Liver (tissue), 9 donors: ENCODE measurements around the gene CARM1. TPM values are rescaled to one million over a fixed set of nuclear protein-coding genes. Genes with fewer than 3 reads are reported as not detected.
A peak's percentile ranks its signal among the peaks of the same experiment; 100 is the strongest.

Source experiments
- DNase-seq: peaks from one replicate; pipeline ENCODE4 v3.0.0-alpha.2; 2017; ENCODE audit warnings: low spot score
- H3K27ac ChIP-seq, 2 donors: one replicate each; pipeline ENCODE4 v1.7.0; 2013; ENCODE audit warnings: inconsistent platforms in 2 of 2, low read length in 2 of 2, control low read depth in 1 of 2, low read depth in 1 of 2, mild to moderate bottlenecking in 1 of 2
- H3K27me3 ChIP-seq, 4 donors: one replicate each; pipeline versions ENCODE4 v1.6.1 to v1.7.0; 2013; ENCODE audit warnings: low read length in 3 of 4, inconsistent platforms in 1 of 4, mild to moderate bottlenecking in 1 of 4, moderate library complexity in 1 of 4; ENCODE audit not compliant: control insufficient read depth in 4 of 4, insufficient read depth in 4 of 4
- H3K36me3 ChIP-seq, 4 donors: one replicate each; pipeline versions ENCODE4 v1.6.1 to v1.7.0; 2013; ENCODE audit warnings: low read length in 3 of 4, mild to moderate bottlenecking in 3 of 4, low read depth in 1 of 4, moderate library complexity in 1 of 4; ENCODE audit not compliant: control insufficient read depth in 4 of 4, insufficient read depth in 3 of 4
- H3K4me1 ChIP-seq, 4 donors: one replicate each; pipeline versions ENCODE4 v1.6.1 to v1.7.0; 2013; ENCODE audit warnings: low read length in 3 of 4, mild to moderate bottlenecking in 3 of 4, moderate library complexity in 1 of 4; ENCODE audit not compliant: control insufficient read depth in 4 of 4, insufficient read depth in 4 of 4
- H3K4me3 ChIP-seq, 3 donors: one replicate each; pipeline versions ENCODE4 v1.6.1 to v1.7.0; 2013; ENCODE audit warnings: low read length in 3 of 3, control low read depth in 1 of 3, low read depth in 1 of 3, mild to moderate bottlenecking in 1 of 3
- H3K9ac ChIP-seq, 2 donors: one replicate each; pipeline ENCODE4 v1.7.0; 2013; ENCODE audit warnings: low read length in 2 of 2, mild to moderate bottlenecking in 2 of 2, moderate library complexity in 2 of 2, control low read depth in 1 of 2, low read depth in 1 of 2
- H3K9me3 ChIP-seq, 4 donors: one replicate each; pipeline versions ENCODE4 v1.6.1 to v1.7.0; 2013; ENCODE audit warnings: low read length in 3 of 4; ENCODE audit not compliant: control insufficient read depth in 4 of 4
- CTCF ChIP-seq: fragments of 150-350 bp; IDR thresholded peaks from 2 replicates; pipeline ENCODE4 v1.5.1; 2017; ENCODE audit warnings: improper control_type of control experiment, low read depth, low read length; ENCODE audit not compliant: missing input control
- EGR1 ChIP-seq, 2 donors: IDR thresholded peaks; 2 replicates each; pipeline ENCODE4 v1.6.1; 2016 to 2018; ENCODE audit warnings: antibody characterized with exemption in 2 of 2, low read depth in 2 of 2
- FOXA1 ChIP-seq: IDR thresholded peaks from 2 replicates; pipeline ENCODE4 v1.6.1; 2016; ENCODE audit warnings: antibody characterized with exemption
- FOXA2 ChIP-seq: IDR thresholded peaks from 2 replicates; pipeline ENCODE4 v1.6.1; 2016; ENCODE audit warnings: antibody characterized with exemption
- GABPA ChIP-seq, 2 donors: IDR thresholded peaks in 1 of 2; conservative IDR thresholded peaks in 1 of 2; 2 replicates each; pipeline ENCODE4 v1.6.1; 2016; ENCODE audit warnings: antibody characterized with exemption in 2 of 2, mild to moderate bottlenecking in 1 of 2, moderate library complexity in 1 of 2
- HNF4A ChIP-seq, 2 donors: conservative IDR thresholded peaks; 2 replicates each; pipeline ENCODE4 v1.6.1; 2016; ENCODE audit warnings: antibody characterized with exemption in 2 of 2, mild to moderate bottlenecking in 2 of 2
- HNF4G ChIP-seq: IDR thresholded peaks from 2 replicates; pipeline ENCODE4 v1.6.1; 2016; ENCODE audit warnings: antibody characterized with exemption
- JUND ChIP-seq, 2 donors: IDR thresholded peaks; 2 replicates each; pipeline ENCODE4 v1.6.1; 2016; ENCODE audit warnings: antibody characterized with exemption in 2 of 2
- MAX ChIP-seq: IDR thresholded peaks from 2 replicates; pipeline ENCODE4 v1.6.1; 2016; ENCODE audit warnings: antibody characterized with exemption
- NR2F2 ChIP-seq: IDR thresholded peaks from 2 replicates; pipeline ENCODE4 v1.6.1; 2016; ENCODE audit warnings: antibody characterized with exemption
- RAD21 ChIP-seq, 2 donors: IDR thresholded peaks; 2 replicates each; pipeline ENCODE4 v1.6.1; 2016; ENCODE audit warnings: antibody characterized with exemption in 2 of 2, mild to moderate bottlenecking in 2 of 2
- RXRA ChIP-seq, 2 donors: IDR thresholded peaks; 2 replicates each; pipeline ENCODE4 v1.6.1; 2017 to 2018; ENCODE audit warnings: antibody characterized with exemption in 2 of 2, mild to moderate bottlenecking in 1 of 2
- SP1 ChIP-seq: IDR thresholded peaks from 2 replicates; pipeline ENCODE4 v1.6.1; 2018; ENCODE audit warnings: antibody characterized with exemption, mild to moderate bottlenecking
- TAF1 ChIP-seq: conservative IDR thresholded peaks from 2 replicates; pipeline ENCODE4 v1.6.1; 2016; ENCODE audit warnings: antibody characterized with exemption, mild to moderate bottlenecking
- YY1 ChIP-seq: IDR thresholded peaks from 2 replicates; pipeline ENCODE4 v1.6.1; 2016; ENCODE audit warnings: antibody characterized with exemption, mild to moderate bottlenecking
- ZBTB33 ChIP-seq: IDR thresholded peaks from 2 replicates; pipeline ENCODE4 v1.6.1; 2016; ENCODE audit warnings: antibody characterized with exemption
- WGBS: extraction: QIAGEN DNeasy Blood & Tissue Kit; methylation state at CpG from one replicate; pipeline ENCODE4 v1.1.7; 2013; 5-methylcytosine and 5-hydroxymethylcytosine counted together
- polyA plus RNA-seq, 2 donors: library from polyadenylated mRNA; stranded (reverse) in 1 of 2; unstranded in 1 of 2; fragments of 200-250 nt in 1 of 2; fragments of >200 nt in 1 of 2; fragmentation: Nextera tagmentation in 1 of 2; extraction: Ambion mirVana in 1 of 2; gene quantifications; one replicate each; pipeline versions ENCODE4 v1.2.1 to v1.2.3, GENCODE V29; 2013 to 2015
- total RNA-seq, 2 donors: library from RNA; depleted of rRNA; stranded (reverse); fragments of >200 nt; gene quantifications; one replicate each; pipeline ENCODE4 v1.2.3, GENCODE V29; 2014
- TF ChIP-seq, protein P1 (sequence below): IDR thresholded peaks from 2 replicates; pipeline ENCODE4 v1.6.1; 2016; ENCODE audit warnings: antibody characterized with exemption
- donor health status: healthy.
- donor health status: healthy.
- donor health status: healthy.
- donor health status: healthy.
- donor health status: healthy.

Gene CARM1
- total and polyA plus RNA-seq, 4 donors: 5.1 to 18.3 (median 15.1) TPM

DNA sequence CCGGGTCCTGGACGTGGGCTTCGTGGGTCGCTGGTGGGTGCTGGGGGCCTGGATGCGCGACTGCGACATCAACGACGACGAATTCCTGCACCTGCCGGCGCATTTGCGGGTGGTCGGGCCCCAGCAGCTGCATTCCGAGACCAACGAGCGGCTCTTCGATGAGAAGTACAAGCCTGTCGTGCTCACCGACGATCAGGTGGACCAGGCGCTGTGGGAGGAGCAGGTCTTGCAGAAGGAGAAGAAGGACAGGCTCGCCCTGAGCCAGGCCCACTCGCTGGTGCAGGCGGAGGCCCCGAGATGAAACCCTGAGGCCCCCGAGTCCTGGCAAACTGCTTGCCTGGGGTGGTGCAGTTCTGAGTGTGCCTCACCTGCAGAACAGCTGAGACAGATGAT is 58.0 kb downstream of the CARM1 start:
- H3K9ac ChIP-seq: peak overlapping the region in 1 of 2 donors; percentile 77
- H3K36me3 ChIP-seq: peaks cover 3 to 4% (median 3%) of the 10 kb centered on the region in 4 donors
- no peaks in the 10 kb centered on the region for H3K9me3 ChIP-seq
- TF ChIP-seq MAX (no peak), JUND (IDR thresholded peaks at IDR 0.05) (no peak), NR2F2 (no peak)
- WGBS: 5% methylated on average over 27 of the region's 27 CpGs
- H3K4me1 ChIP-seq: peaks cover 9 to 33% (median 23%) of the 10 kb centered on the region in 4 donors
- no peak for DNase-seq
- H3K4me3 ChIP-seq: peak overlapping the region; percentile 27 to 95 (median 93)
- peak overlapping the region; percentile 70 to 71 for H3K27ac ChIP-seq
- H3K27me3 ChIP-seq: no peaks in the 10 kb centered on the region

- no peak overlapping the region for H3K9ac ChIP-seq
- WGBS: 86% methylated on average over 9 of the region's 9 CpGs
- TF ChIP-seq CTCF: no peak
- no peak for TF ChIP-seq HNF4G
- no peak for TF ChIP-seq FOXA2
- TF ChIP-seq EGR1 (IDR thresholded peaks at IDR 0.05; ENCODE audit: low read depth in 2 of 2): no peak
- no peak for TF ChIP-seq ZBTB33
- TF ChIP-seq MAX: no peak
- TF ChIP-seq JUND (IDR thresholded peaks at IDR 0.05): no peak
- no peak for TF ChIP-seq TAF1
- TF ChIP-seq, protein P1, sequence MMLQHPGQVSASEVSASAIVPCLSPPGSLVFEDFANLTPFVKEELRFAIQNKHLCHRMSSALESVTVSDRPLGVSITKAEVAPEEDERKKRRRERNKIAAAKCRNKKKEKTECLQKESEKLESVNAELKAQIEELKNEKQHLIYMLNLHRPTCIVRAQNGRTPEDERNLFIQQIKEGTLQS: no peak
- TF ChIP-seq FOXA1: no peak
- TF ChIP-seq HNF4A (conservative IDR thresholded peaks at IDR 0.05): no peak
- TF ChIP-seq RAD21 (IDR thresholded peaks at IDR 0.05): no peak
- TF ChIP-seq SP1: no peak
- no peak for TF ChIP-seq GABPA (IDR thresholded peaks at IDR 0.05 in 1 of 2, conservative IDR thresholded peaks at IDR 0.05 in 1 of 2)
- no peak for TF ChIP-seq NR2F2
- no peak for TF ChIP-seq RXRA (IDR thresholded peaks at IDR 0.05)
- no peak for TF ChIP-seq YY1
- H3K9me3 ChIP-seq: no peaks in the 10 kb centered on the region
- peaks cover 0 to 12% (median 8%) of the 10 kb centered on the region in 4 donors for H3K4me1 ChIP-seq
- H3K4me3 ChIP-seq: no peak overlapping the region
- H3K27ac ChIP-seq: no peak overlapping the region
- no peak for DNase-seq
- H3K27me3 ChIP-seq: no peaks in the 10 kb centered on the region
- H3K36me3 ChIP-seq: peaks cover 0 to 4% (median 0%) of the 10 kb centered on the region in 4 donors
Measured at GRCh38 chr19:10935371-10936059, 64.2 kb downstream of the CARM1 start.
